Fibroblast of gingiva (primary cell): ENCODE data around the gene APH1A.
"Not testable (repeated sequence)": the region's sequence is repeated elsewhere in the genome, so short reads cannot be mapped to it uniquely, and the experiment has no call there.

ENCODE experiments used
- DNase-seq: peaks from one replicate; pipeline ENCODE4 v3.0.0-alpha.2; 2011; ENCODE audit warnings: low read depth

APH1A gene

DNA sequence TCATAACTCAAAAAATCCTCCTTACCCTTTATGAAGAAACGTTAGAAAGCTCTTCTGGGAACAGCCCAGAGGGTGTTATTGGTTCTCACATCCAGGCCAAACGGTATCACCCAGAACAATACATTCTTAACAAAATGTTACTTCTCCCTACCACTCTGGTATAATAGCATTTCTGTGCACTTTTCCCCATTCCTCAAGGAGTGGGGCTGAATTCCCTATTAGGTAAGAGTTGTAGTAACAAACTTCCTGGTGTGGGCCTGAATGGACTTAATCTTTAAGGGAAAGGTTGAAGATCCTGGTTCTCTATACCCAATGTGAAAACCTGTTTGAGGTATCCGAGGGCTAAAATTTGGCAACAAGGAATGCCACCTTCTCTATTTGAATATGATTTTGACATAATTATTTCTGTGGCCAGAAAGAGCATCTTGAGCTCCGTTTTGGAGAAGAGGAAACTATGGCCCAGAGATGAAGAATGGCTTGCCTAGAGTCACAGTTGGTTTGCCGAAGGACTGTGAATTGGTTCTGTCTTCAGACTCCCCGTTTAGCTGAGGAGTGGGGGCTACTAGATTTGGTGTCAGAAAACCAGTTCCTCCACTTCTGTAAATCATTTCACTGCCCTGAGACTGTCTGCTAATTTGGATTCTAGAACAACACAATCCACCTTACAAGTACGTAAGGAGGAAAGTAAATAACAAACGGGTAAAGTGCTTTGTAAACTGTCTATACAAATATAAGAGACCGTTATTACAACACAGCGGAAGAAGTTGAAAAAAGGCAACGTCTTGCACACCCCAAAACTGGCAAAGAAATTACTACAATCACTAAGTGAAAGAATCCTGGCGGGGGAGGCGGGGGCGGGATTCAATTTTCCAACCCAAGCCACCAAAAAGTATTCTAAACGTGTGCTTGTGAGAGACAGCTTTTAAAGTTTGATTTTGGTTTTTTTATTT, 35.2 kb downstream of the APH1A start:
- peak; percentile 15 for DNase-seq

GRCh38 chr1:150232921-150233320, 35.9 kb downstream of the APH1A start:
- not testable (repeated sequence) for DNase-seq

DNA sequence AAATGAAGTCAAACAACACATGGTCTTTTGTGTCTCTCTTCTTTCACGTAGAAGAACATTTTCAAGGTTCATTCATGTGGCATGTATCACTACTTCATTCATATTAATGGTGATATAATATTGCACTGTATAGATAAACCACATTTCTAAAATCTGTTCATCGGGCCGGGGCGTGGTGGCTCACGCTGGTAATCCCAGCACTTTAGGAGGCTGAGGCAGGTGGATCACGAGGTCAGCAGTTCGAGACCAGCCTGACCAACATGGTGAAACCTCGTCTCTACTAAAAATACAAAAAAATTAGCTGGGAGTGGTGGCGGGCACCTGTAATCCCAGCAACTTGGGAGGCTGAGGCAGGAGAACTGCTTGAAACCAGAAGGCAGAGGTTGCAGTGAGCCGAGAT, 40.6 kb downstream of the APH1A start:
- not testable (repeated sequence) for DNase-seq

- DNase-seq, result no peak
Measured at GRCh38 chr1:150227228-150227627, 41.6 kb downstream of the APH1A start.

GRCh38 chr1:150226486-150226885, 42.3 kb downstream of the APH1A start:
- no peak for DNase-seq

- DNase-seq, result no peak
Measured at GRCh38 chr1:150225546-150225945, 43.3 kb downstream of the APH1A start.

DNA sequence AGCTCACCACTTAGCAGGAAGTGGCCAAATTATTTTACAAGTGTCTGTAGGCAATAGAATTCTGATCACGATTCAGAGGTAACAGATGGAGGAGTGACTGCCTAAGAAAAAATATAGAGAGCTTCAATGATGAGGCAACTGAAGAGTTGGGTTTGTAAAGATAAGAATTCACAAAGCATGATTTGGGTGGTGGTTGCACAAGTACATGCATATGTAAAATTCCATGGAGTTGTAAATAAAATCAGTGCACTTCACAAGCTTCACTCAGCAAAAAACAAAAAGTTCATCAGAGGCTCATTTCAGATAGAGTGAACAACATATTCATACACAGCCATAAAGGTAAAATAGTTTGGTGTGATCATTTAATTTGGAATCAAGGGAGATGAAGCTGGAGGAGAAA, 43.8 kb downstream of the APH1A start:
- no peak for DNase-seq

DNA sequence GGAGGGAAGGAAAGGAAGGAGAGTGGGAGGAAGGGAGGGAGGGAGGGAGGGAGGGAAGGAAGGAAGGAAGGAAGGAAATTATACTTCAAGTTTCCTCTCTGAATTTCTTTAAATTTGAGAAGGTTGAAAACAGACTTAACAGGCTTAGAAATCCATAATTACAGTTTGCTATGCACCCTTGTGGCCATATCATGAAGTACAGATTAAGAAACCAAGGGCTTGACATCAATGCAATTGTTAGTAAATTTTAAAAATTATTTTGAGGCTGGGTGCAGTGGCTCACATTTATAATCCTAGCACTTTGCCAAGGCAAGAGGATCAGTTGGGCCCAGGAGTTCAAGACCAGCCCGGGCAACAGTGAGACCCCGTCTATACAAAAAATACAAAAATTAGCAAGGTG, 47.3 kb downstream of the APH1A start:
- DNase-seq, result peak; percentile 23

DNA sequence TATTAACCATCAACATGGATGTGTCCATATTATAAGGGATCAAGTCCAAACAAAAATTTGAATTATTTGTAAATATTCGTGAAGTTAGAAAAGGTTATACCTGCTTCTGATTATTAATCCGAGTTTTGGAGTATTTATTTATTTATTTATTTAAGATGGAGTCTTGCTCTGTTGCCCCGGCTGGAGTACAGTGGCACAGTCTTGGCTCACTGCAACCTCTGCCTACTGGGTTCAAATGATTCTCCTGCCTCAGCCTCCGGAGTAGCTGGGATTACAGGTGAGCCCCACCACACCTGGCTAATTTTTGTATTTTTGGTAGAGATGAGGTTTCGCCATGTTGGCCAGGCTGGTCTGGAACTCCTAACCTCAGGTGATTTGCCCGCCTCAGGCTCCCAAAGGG, 53.0 kb downstream of the APH1A start:
- DNase-seq, result not testable (repeated sequence)
